ENCODE data around the gene TBK1. TPM values are rescaled to one million over a fixed set of nuclear protein-coding genes. Genes with fewer than 3 reads are reported as not detected.

Gene TBK1
- total and polyA plus RNA-seq, 10 donors, result 13.9 to 55.2 (median 34.9) TPM

DNA sequence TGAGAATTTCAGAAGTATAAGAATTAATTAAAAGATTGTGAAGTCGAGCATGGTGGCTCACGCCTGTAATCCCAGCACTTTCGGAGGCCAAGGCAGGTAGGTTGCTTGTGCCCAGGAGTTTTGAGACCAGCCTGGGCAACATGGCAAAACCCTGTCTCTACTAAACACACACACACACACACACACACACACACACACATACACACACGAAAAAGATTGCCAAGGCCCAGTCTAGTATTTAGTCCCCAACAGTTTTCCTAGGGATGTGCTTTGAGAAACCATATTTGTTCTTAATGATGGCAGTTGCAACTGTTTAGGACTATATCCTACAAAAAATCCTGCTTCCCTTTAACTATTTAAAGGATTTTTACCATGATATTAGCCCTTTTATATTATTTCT lies 6.0 kb downstream of the TBK1 start:
- Histone ChIP-seq H3K36me3 (peaks cover 0 to 57% (median 10%) of the 10 kb centered on the region in 6 donors), H3K4me1 (peaks cover 34 to 84% (median 65%) of the 10 kb centered on the region in 6 donors), H3K27ac (peak overlapping the region in 6 of 8 donors; percentile 50 to 85 (median 72)), H3K27me3 (replicated peaks in 1 of 7) (no peaks in the 10 kb centered on the region), H3K9me3 (no peaks in the 10 kb centered on the region), H3K4me3 (no peak overlapping the region)
- WGBS, 5 donors, result 82 to 93% (median 90%) methylated on average over 4 of the region's 4 CpGs
- intact Hi-C loops (cut with DNase I; ENCODE audit: low total_unique reads), result loop anchor here (10.0 kb wide), 1 partner anchor 53 kb away; the partner anchor contains the start of gene XPOT
- DNase-seq, result no peak
- TF ChIP-seq POLR2A (IDR thresholded peaks at IDR 0.05) (no peak), POLR2AphosphoS5 (IDR thresholded peaks at IDR 0.05) (no peak)
- TF ChIP-seq, protein P1, sequence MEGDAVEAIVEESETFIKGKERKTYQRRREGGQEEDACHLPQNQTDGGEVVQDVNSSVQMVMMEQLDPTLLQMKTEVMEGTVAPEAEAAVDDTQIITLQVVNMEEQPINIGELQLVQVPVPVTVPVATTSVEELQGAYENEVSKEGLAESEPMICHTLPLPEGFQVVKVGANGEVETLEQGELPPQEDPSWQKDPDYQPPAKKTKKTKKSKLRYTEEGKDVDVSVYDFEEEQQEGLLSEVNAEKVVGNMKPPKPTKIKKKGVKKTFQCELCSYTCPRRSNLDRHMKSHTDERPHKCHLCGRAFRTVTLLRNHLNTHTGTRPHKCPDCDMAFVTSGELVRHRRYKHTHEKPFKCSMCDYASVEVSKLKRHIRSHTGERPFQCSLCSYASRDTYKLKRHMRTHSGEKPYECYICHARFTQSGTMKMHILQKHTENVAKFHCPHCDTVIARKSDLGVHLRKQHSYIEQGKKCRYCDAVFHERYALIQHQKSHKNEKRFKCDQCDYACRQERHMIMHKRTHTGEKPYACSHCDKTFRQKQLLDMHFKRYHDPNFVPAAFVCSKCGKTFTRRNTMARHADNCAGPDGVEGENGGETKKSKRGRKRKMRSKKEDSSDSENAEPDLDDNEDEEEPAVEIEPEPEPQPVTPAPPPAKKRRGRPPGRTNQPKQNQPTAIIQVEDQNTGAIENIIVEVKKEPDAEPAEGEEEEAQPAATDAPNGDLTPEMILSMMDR (IDR thresholded peaks at IDR 0.05 in 8 of 11, conservative IDR thresholded peaks at IDR 0.05 in 3 of 11), result no peak

DNA sequence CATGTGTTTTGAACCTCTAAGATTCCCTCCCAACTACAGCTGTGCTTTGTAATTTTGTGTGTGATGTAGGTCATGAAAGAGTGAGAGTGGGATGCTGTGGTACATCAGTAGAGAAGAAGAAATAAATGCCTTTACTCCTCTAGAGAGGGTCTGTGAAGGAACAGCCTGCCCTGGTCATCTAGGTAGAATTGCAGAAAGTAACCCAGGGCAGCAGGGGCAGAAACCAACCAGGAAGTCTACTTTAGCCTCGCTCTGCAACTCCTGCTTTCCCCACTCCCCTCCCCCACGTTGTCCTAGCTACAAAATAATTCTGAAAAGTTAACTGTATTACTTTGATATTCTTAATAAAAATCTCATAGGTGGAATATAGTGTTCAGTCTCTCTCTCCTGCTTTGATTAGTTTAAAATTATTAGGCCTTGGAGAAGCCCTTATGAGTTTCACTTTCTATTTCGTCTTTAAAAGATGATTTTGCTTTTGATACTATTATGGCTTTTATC lies 7.5 kb downstream of the TBK1 start:
- intact Hi-C loops (cut with DNase I; ENCODE audit: low total_unique reads), result loop anchor here (10.0 kb wide), 1 partner anchor 55 kb away; the partner anchor contains the start of gene XPOT

DNA sequence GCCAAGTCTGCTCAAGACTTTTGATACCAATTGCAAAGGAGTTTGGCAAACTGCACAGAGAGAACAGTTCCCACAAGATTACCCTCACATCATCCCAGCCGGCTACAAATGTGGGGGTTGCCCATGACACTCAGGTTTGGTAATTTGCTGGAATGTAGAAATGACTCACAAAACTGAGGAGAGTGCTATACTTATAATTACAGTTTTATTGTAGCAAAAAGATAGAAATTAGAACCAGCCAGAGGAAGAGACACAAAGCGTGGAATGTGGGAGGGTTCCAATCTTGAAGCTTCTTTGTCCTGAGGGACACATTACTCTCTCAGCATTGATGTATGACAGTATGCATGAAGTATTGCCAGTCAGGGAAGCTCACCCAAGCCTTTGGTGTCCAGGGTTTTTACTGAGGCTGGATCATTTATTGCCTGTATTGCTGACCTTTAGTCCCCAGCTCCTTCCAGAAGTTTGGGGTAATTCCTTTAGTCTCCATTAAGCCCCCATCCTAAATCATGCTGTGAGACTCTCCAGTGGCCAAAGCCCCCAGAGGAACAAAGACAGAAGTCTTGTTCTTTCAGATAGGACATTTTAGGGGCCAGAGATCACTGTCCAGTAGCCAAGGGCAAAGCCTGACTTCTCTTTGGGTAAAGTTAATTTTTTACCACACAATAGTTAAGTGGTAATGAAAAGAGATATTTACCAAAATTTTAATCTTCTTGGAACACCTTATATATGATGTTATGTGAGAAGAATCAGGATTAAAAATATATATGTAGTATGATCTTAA lies 9.9 kb downstream of the TBK1 start:
- intact Hi-C loops (cut with DNase I; ENCODE audit: low total_unique reads), result no loop called here
- no peak overlapping the region for H3K4me3 ChIP-seq
- WGBS, 5 donors, result 76 to 91% (median 83%) methylated on average over 2 of the region's 2 CpGs
- no peak overlapping the region for H3K27ac ChIP-seq
- TF ChIP-seq, protein P1 (IDR thresholded peaks at IDR 0.05 in 8 of 11, conservative IDR thresholded peaks at IDR 0.05 in 3 of 11), result no peak
- no peak for TF ChIP-seq POLR2A (IDR thresholded peaks at IDR 0.05)
- no peak for TF ChIP-seq POLR2AphosphoS5 (IDR thresholded peaks at IDR 0.05)
- DNase-seq, result no peak
- peaks cover 0 to 84% (median 28%) of the 10 kb centered on the region in 6 donors for H3K36me3 ChIP-seq
- peaks cover 20 to 45% (median 32%) of the 10 kb centered on the region in 6 donors for H3K4me1 ChIP-seq
- no peaks in the 10 kb centered on the region for H3K27me3 ChIP-seq (replicated peaks in 1 of 7)
- H3K9me3 ChIP-seq, result no peaks in the 10 kb centered on the region

More for the DNA sequence above, 7.5 kb downstream of the TBK1 start:
- WGBS, 5 donors, result 1 to 11% (median 1%) methylated on average over 3 of the region's 3 CpGs
- Histone ChIP-seq H3K9me3 (no peaks in the 10 kb centered on the region), H3K27ac (peak overlapping the region; percentile 24 to 85 (median 77)), H3K4me3 (peak overlapping the region in 7 of 8 donors; percentile 13 to 61 (median 27)), H3K27me3 (replicated peaks in 1 of 7) (no peaks in the 10 kb centered on the region), H3K4me1 (peaks cover 23 to 69% (median 50%) of the 10 kb centered on the region in 6 donors), H3K36me3 (peaks cover 0 to 72% (median 18%) of the 10 kb centered on the region in 6 donors)
- DNase-seq, result peak; percentile 52
- no peak for TF ChIP-seq POLR2A (IDR thresholded peaks at IDR 0.05)
- TF ChIP-seq POLR2AphosphoS5 (IDR thresholded peaks at IDR 0.05), result no peak
- TF ChIP-seq, protein P1 (IDR thresholded peaks at IDR 0.05 in 8 of 11, conservative IDR thresholded peaks at IDR 0.05 in 3 of 11), result no peak

DNA sequence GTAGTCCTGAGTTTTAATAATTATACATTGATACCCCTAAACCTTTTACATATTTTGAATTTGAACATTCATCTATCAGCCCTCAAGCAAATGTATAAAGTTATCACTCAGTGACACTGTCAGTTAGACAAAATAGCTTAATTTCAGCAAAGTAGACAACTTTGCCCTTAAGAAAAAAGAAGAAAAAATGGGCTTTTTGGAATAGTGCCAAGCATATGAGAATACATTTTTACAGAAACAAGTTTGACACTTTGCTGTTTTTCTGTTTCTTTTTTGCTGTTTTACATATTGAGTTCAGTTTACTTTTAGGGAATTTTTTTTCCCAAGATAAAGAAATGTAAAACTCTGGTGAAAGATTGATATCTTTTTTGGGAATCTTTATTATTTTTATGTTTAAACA lies 14.3 kb downstream of the TBK1 start:
- intact Hi-C loops (cut with DNase I; ENCODE audit: low total_unique reads), result no loop called here
- TF ChIP-seq, protein P1 (IDR thresholded peaks at IDR 0.05 in 8 of 11, conservative IDR thresholded peaks at IDR 0.05 in 3 of 11), result no peak
- TF ChIP-seq POLR2AphosphoS5 (IDR thresholded peaks at IDR 0.05) (no peak), POLR2A (IDR thresholded peaks at IDR 0.05) (no peak)
- DNase-seq, result no peak
- peaks cover 0 to 7% (median 3%) of the 10 kb centered on the region in 6 donors for H3K4me1 ChIP-seq
- no peak overlapping the region for H3K27ac ChIP-seq
- H3K27me3 ChIP-seq (replicated peaks in 1 of 7), result no peaks in the 10 kb centered on the region
- no peak overlapping the region for H3K4me3 ChIP-seq
- H3K9me3 ChIP-seq, result no peaks in the 10 kb centered on the region
- peaks cover 4 to 100% (median 48%) of the 10 kb centered on the region in 6 donors for H3K36me3 ChIP-seq

All from spleen (tissue), 11 donors.